Mesothelial cell of epicardium (in vitro differentiated cells): Measurements from ENCODE around the gene PCNT. TPM values are rescaled to one million over a fixed set of nuclear protein-coding genes. Genes with fewer than 3 reads are reported as not detected.
"Not testable (repeated sequence)": the region's sequence is repeated elsewhere in the genome, so short reads cannot be mapped to it uniquely, and the experiment has no call there.

ENCODE experiments used
- DNase-seq, 2 experiments: peaks; one replicate each; pipeline ENCODE4 v3.0.0; 2021; ENCODE audit warnings: low spot score in 2 of 2; ENCODE audit not compliant: unreplicated experiment in 2 of 2
- H3K27ac Mint-ChIP-seq: 2 replicates; pipeline ENCODE4 v1.8.0; 2021; ENCODE audit warnings: mixed read lengths
- H3K27me3 Mint-ChIP-seq: 2 replicates; pipeline ENCODE4 v1.8.0; 2021; ENCODE audit warnings: low read depth, mixed read lengths
- H3K36me3 Mint-ChIP-seq: 2 replicates; pipeline ENCODE4 v1.8.0; 2021; ENCODE audit warnings: mixed read lengths
- H3K4me1 Mint-ChIP-seq: 2 replicates; pipeline ENCODE4 v1.8.0; 2021; ENCODE audit warnings: mixed read lengths
- H3K4me3 Mint-ChIP-seq: 2 replicates; pipeline ENCODE4 v1.8.0; 2021; ENCODE audit warnings: mild to moderate bottlenecking, moderate library complexity, mixed read lengths
- H3K9me3 Mint-ChIP-seq: 2 replicates; pipeline ENCODE4 v1.8.0; 2021; ENCODE audit warnings: mixed read lengths
- total RNA-seq: library from RNA; stranded (reverse); gene quantifications from 3 replicates; pipeline ENCODE4 v1.2.1, GENCODE V29; 2021
- TF ChIP-seq, protein P1 (sequence below): fragments of 200-600 bp; sonication (generic); IDR thresholded peaks from one replicate; pipeline ENCODE4 v1.5.0; 2021; ENCODE audit warnings: antibody characterized with exemption; ENCODE audit not compliant: unreplicated experiment

The PCNT gene
- total RNA-seq, 1 donor from 2014 or later: 41.8 TPM

DNA sequence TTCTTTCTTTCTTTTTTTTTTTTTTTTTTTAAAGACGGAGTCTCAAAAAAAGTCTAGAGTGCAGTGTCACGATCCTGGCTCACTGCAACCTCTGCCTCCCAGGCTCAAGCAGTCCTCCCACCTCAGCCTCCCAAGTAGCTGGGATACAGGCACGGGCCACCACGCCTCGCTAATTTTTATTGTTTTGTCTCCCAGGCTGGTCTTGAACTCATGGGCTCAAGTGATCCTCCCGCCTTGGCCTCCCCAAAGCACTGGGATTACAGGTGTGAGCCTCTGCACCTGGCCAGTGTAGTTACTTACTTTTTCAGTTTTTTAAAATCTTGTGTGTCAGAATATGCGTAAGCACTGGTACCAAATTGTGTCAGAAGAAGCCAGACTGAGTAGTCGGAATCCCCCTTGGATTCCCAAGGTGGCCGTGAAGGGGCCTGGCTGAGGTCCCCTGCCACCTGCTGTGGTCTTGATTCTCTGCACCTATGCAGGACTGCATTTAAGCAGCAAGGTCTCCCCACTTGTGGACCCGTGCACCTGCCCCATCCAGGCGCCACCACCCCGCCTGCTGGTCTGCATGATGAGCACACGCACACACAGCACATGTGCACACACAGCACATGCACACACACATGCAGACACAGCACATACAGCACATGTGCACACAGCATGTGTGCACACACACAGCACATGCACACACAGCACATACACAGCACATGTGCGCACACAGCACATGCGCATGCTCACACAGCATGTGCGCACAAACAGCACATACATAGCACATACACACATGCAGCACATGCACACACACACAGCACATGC lies 47.5 kb downstream of the PCNT start:
- H3K27me3 Mint-ChIP-seq: no peaks in the 10 kb centered on the region
- TF ChIP-seq, protein P1, sequence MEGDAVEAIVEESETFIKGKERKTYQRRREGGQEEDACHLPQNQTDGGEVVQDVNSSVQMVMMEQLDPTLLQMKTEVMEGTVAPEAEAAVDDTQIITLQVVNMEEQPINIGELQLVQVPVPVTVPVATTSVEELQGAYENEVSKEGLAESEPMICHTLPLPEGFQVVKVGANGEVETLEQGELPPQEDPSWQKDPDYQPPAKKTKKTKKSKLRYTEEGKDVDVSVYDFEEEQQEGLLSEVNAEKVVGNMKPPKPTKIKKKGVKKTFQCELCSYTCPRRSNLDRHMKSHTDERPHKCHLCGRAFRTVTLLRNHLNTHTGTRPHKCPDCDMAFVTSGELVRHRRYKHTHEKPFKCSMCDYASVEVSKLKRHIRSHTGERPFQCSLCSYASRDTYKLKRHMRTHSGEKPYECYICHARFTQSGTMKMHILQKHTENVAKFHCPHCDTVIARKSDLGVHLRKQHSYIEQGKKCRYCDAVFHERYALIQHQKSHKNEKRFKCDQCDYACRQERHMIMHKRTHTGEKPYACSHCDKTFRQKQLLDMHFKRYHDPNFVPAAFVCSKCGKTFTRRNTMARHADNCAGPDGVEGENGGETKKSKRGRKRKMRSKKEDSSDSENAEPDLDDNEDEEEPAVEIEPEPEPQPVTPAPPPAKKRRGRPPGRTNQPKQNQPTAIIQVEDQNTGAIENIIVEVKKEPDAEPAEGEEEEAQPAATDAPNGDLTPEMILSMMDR: no peak
- no peaks in the 10 kb centered on the region for H3K4me1 Mint-ChIP-seq
- H3K36me3 Mint-ChIP-seq: peaks cover 12% of the 10 kb centered on the region
- no peaks in the 10 kb centered on the region for H3K9me3 Mint-ChIP-seq
- no peak overlapping the region for H3K27ac Mint-ChIP-seq
- no peak for DNase-seq
- H3K4me3 Mint-ChIP-seq: no peak overlapping the region

DNA sequence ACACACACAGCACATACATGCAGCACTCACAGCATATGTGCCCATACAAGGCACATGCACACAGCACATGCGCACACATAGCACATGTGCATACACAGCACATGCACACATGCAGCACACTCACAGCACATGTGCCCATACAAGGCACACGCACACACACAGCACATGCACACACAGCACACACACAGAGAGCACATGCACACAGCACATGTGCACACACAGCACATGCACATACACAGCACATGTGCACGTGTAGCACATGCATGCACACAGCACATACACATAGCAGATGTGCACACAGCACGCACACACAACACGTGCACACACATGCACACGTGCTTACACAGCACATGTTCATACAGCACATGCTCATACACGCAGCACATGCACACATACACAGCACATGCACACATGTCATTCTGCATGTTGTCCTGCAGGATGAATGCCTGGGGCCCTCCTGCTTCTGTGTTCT lies 48.1 kb downstream of the PCNT start:
- H3K27me3 Mint-ChIP-seq: no peaks in the 10 kb centered on the region
- no peak overlapping the region for H3K4me3 Mint-ChIP-seq
- peaks cover 8% of the 10 kb centered on the region for H3K36me3 Mint-ChIP-seq
- H3K4me1 Mint-ChIP-seq: peaks cover under 1% of the 10 kb centered on the region
- H3K27ac Mint-ChIP-seq: no peak overlapping the region
- TF ChIP-seq, protein P1: no peak
- DNase-seq: no peak
- no peaks in the 10 kb centered on the region for H3K9me3 Mint-ChIP-seq

DNA sequence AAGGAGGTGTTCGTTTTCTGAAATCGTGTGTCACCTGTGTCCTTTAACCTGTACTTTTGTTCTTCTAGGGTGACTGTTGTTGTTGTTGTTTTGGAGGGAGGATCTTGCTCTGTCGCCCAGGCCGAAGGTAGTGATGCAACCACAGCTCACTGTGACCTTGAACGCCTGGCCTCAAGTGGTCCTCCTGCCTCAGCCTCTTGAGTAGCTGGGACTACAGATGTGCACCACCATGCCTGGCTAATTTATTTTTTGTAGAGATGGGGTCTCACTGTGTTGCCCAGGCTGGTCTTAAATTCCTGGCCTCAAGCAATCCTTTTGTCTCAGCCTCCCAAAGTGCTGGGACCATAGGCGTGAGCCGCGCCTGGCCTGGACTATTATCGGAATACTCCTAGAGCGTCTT lies 49.0 kb downstream of the PCNT start:
- H3K36me3 Mint-ChIP-seq, H3K27me3 Mint-ChIP-seq, H3K27ac Mint-ChIP-seq, H3K4me3 Mint-ChIP-seq, H3K9me3 Mint-ChIP-seq, DNase-seq, H3K4me1 Mint-ChIP-seq: not testable (repeated sequence)

DNA sequence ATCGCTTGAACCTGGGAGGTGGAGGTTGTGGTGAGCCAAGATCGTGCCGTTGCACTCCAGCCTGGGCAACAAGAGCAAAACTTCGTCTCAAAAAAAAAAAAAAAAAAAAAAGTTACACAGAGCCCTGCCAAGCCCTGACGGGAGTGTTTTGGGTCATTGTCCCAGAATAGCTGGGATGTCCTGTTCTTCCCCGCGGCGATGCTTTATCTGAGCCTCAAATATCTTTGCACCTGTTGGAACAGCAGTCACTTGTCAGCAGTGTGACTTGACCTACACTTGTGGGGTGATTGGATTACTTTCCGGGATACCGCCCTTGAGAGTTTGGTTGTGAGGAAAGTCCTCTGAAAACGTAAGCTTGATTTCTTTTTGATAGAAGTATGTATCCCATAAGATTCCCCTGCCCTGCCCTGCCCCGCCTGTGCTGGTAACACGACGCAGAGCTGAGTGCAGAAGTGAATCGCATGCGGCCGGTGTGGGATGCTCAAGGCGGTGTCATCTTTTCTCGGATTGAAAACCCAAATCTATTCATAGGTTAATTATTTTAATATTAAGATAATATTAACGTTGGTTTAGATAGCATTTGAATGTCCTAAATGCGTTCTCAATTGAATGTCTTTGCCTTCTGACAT lies 50.9 kb downstream of the PCNT start:
- Mint-ChIP-seq H3K27me3 (no peaks in the 10 kb centered on the region), H3K27ac (no peak overlapping the region), H3K9me3 (peaks cover 4% of the 10 kb centered on the region), H3K4me1 (peaks cover 2% of the 10 kb centered on the region), H3K36me3 (peaks cover 20% of the 10 kb centered on the region), H3K4me3 (no peak overlapping the region)
- TF ChIP-seq, protein P1: no peak
- DNase-seq: no peak

DNA sequence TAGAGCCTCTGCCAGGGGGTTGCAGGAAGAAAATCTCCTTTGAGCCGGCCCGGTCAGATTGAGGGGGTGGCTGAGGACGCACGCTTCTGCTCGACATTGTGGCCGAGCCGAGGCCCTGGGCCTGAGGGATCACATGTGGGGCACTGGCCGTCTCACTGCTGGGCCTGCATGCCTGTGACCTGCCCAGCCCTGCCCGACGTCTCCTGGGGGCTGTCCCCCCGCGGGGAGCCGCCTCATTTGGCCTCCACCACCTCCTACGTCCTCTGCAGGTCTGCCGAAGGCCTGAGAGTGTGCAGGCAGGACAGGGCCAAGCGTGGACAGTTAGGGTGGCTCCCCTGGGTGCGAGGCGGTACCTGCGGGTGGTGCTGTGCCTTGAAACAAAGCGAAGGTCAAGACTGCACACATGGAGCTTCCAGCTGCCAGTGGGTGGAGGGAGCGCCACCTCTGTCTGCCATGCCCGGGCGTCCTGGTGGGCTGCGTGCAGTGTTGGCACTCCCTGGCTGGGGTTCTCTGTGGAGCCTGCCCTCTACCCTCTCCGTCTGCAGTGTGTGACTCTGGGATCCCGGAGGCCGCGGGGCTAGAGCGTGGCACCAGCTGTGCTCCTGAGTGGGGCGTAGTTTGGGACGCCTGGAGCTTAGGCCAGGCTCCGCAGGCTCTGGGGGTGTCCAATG lies 51.7 kb downstream of the PCNT start:
- no peak overlapping the region for H3K4me3 Mint-ChIP-seq
- H3K27me3 Mint-ChIP-seq: no peaks in the 10 kb centered on the region
- peaks cover 4% of the 10 kb centered on the region for H3K9me3 Mint-ChIP-seq
- no peak for DNase-seq
- H3K27ac Mint-ChIP-seq: no peak overlapping the region
- peaks cover 2% of the 10 kb centered on the region for H3K4me1 Mint-ChIP-seq
- peaks cover 20% of the 10 kb centered on the region for H3K36me3 Mint-ChIP-seq
- TF ChIP-seq, protein P1: no peak

DNA sequence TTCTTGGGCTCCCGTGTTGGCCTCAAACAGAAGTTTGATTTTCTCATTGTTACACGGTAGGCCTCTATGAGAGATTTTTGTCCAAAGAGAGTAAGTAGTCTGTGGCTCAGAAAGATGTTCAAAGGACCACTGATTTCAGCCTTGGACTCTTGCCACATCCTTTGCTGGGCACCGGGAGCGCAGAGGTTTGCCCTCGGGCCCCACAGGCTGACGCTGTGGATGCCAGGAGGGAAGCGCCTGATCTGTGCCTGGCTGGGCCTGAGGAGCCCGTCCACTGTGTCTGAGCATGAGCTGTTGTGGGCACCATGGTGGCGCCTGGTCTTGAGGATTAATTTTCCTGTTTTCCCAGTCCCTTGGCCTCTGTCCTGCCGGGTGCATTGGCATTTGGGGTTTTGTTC lies 52.3 kb downstream of the PCNT start:
- no peak for DNase-seq
- TF ChIP-seq, protein P1: no peak
- Mint-ChIP-seq H3K27ac (no peak overlapping the region), H3K4me1 (peaks cover 2% of the 10 kb centered on the region), H3K36me3 (peaks cover 20% of the 10 kb centered on the region), H3K9me3 (peaks cover 4% of the 10 kb centered on the region), H3K27me3 (no peaks in the 10 kb centered on the region), H3K4me3 (no peak overlapping the region)
